HAP-1 (cell line): ENCODE data around the gene MAN1A1.

ENCODE experiments used
- DNase-seq, 2 experiments: peaks; one replicate each; pipeline ENCODE4 v3.0.0-alpha.2; 2016 to 2020; ENCODE audit warnings: low spot score in 2 of 2
- H3K27me3 ChIP-seq: fragments of 250-450 bp; sonication (Bioruptor Pico); 2 replicates; pipeline ENCODE4 v1.5.1; 2020; ENCODE audit warnings: low read depth, mild to moderate bottlenecking, moderate library complexity
- H3K36me3 ChIP-seq: fragments of 250-450 bp; sonication (Bioruptor Pico); replicated peaks from 2 replicates; pipeline ENCODE4 v1.5.1; 2020; ENCODE audit warnings: mild to moderate bottlenecking
- H3K4me1 ChIP-seq: fragments of 250-450 bp; sonication (Bioruptor Pico); 2 replicates; pipeline ENCODE4 v1.5.1; 2020; ENCODE audit warnings: mild to moderate bottlenecking
- H3K4me3 ChIP-seq: fragments of 250-450 bp; sonication (Bioruptor Pico); 2 replicates; pipeline ENCODE4 v1.5.1; 2020; ENCODE audit warnings: mild to moderate bottlenecking, moderate library complexity
- H3K9me3 ChIP-seq: fragments of 250-450 bp; sonication (Bioruptor Pico); 2 replicates; pipeline ENCODE4 v1.5.1; 2020; ENCODE audit warnings: mild to moderate bottlenecking, moderate library complexity
- in situ Hi-C: fragments of 300-500 bp; cut with MboI; formaldehyde crosslinking; loops from 3 replicates; pipeline ENCODE4 v1.14.3; 2020; ENCODE audit warnings: low sequenced_read_pairs, inconsistent platforms, mixed read lengths

MAN1A1 gene

GRCh38 chr6:119313937-119314884 is 35.4 kb downstream of the MAN1A1 start:
- H3K4me3 ChIP-seq, result no peak overlapping the region

GRCh38 chr6:119312875-119313338 is 36.7 kb downstream of the MAN1A1 start:
- Histone ChIP-seq H3K9me3 (no peaks in the 10 kb centered on the region), H3K27me3 (no peaks in the 10 kb centered on the region), H3K4me1 (peaks cover 7% of the 10 kb centered on the region), H3K36me3 (0 out of 2 replicates have a peak, but pooled peaks cover 2% of the 10 kb centered on the region), H3K4me3 (no peak overlapping the region)
- DNase-seq, result no peak
- in situ Hi-C loops, result no loop called here

More at GRCh38 chr6:119313937-119314884, 35.4 kb downstream of the MAN1A1 start:
- in situ Hi-C loops, result no loop called here
- DNase-seq, result no peak
- Histone ChIP-seq H3K4me1 (peaks cover 1% of the 10 kb centered on the region; the same call in 1 of the 2 replicates), H3K27me3 (no peaks in the 10 kb centered on the region), H3K9me3 (no peaks in the 10 kb centered on the region), H3K36me3 (0 out of 2 replicates have a peak, but pooled peaks cover 2% of the 10 kb centered on the region)

GRCh38 chr6:119312441-119312840 is 37.1 kb downstream of the MAN1A1 start:
- in situ Hi-C loops, result no loop called here
- no peak for DNase-seq
- Histone ChIP-seq H3K9me3 (no peaks in the 10 kb centered on the region), H3K4me3 (no peak overlapping the region), H3K4me1 (peaks cover 7% of the 10 kb centered on the region), H3K27me3 (no peaks in the 10 kb centered on the region), H3K36me3 (0 out of 2 replicates have a peak, but pooled peaks cover 1% of the 10 kb centered on the region)

GRCh38 chr6:119311514-119312142 is 37.9 kb downstream of the MAN1A1 start:
- H3K4me3 ChIP-seq, result no peak overlapping the region
- H3K27me3 ChIP-seq, result no peaks in the 10 kb centered on the region
- H3K9me3 ChIP-seq, result no peaks in the 10 kb centered on the region
- H3K4me1 ChIP-seq, result peaks cover 7% of the 10 kb centered on the region
- H3K36me3 ChIP-seq, result no peaks in the 10 kb centered on the region
- in situ Hi-C loops, result no loop called here
- no peak for DNase-seq

GRCh38 chr6:119310486-119311036 is 39.0 kb downstream of the MAN1A1 start:
- peaks cover 7% of the 10 kb centered on the region for H3K4me1 ChIP-seq
- no peak for DNase-seq
- in situ Hi-C loops, result no loop called here

DNA sequence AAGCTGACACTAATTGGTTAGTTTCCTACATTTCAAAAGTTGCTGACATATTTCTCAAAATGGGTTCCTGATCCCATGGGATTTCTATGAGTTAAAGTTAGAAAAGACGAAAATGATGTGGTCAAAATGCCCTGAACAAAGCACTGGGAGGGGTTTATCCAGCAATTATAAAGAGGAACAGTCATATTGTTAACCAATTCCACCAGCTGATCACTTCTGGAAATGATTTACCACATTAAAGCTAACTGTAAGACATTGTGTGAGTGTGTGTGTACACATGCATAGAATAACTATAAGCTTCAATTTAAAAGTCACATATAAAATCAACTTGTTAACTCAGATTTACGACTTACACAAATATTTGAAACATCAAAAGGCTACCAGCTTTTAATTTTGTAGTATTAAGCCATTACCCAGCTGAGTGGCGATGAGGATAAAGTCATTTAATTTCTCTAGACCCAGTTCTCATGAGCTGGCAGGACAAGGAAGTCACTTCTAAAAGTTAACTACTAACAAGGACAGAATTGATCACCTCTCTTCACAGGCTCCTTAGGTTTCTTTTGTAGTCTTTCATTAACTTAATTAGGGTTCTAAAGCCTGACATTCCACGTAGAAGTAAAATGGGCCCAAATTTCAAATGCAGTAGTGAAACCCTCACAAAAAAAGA is 40.4 kb downstream of the MAN1A1 start:
- no peaks in the 10 kb centered on the region for H3K36me3 ChIP-seq
- no peak for DNase-seq
- H3K9me3 ChIP-seq, result no peaks in the 10 kb centered on the region
- in situ Hi-C loops, result no loop called here
- no peak overlapping the region for H3K4me3 ChIP-seq
- H3K27me3 ChIP-seq, result no peaks in the 10 kb centered on the region
- peaks cover 7% of the 10 kb centered on the region for H3K4me1 ChIP-seq

More at GRCh38 chr6:119310486-119311036, 39.0 kb downstream of the MAN1A1 start:
- no peaks in the 10 kb centered on the region for H3K27me3 ChIP-seq
- no peaks in the 10 kb centered on the region for H3K36me3 ChIP-seq
- H3K9me3 ChIP-seq, result no peaks in the 10 kb centered on the region
- H3K4me3 ChIP-seq, result no peak overlapping the region

GRCh38 chr6:119308048-119308570 is 41.5 kb downstream of the MAN1A1 start:
- Histone ChIP-seq H3K4me3 (no peak overlapping the region), H3K27me3 (no peaks in the 10 kb centered on the region), H3K36me3 (no peaks in the 10 kb centered on the region), H3K4me1 (peaks cover 7% of the 10 kb centered on the region), H3K9me3 (no peaks in the 10 kb centered on the region)
- DNase-seq, result no peak
- in situ Hi-C loops, result no loop called here

DNA sequence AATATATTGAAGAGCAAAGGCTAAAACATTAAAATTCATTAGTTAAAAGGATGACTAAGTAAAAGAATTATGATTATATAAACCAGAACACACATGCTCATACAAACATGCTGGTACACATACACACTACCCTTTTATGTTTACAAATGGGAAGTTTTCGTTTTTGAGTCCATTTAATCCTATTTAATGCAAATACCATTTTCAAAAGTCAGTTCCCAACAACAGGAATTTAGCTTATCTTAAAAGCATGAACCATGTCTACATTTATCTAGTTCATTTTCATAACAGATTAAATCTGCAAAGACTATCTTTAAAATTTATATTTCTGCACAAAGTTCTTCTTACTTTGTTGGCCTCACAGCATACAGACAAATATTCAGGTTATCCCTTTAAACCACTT is 42.5 kb downstream of the MAN1A1 start:
- Histone ChIP-seq H3K9me3 (no peaks in the 10 kb centered on the region), H3K27me3 (no peaks in the 10 kb centered on the region), H3K4me1 (peaks cover 7% of the 10 kb centered on the region), H3K4me3 (no peak overlapping the region), H3K36me3 (no peaks in the 10 kb centered on the region)
- no peak for DNase-seq
- in situ Hi-C loops, result no loop called here

DNA sequence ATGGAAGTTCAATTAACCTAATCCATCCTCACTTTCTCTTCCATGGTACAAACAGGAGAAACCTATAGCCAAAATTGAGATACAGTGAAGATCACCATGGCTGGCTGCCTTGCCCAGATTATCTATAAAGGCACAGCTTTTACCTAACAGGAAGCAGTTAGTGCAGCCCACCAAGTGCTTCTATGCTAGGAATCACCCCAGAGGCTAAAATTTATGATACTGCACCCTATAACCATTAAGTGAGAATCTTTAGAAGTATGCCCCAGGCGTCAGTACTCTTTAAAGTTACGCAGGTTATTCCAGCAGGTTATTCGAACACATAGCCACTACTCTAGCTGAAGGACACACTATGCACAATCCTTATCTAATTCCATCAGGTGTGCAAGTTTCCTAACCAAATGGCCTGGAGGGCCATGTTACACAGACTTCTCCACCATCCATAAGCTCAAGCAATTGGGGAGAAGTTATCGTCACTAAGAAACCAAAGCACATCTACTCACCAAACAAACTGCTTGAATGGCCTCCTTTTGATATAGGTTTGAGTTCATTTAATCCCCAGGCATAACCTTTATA is 43.1 kb downstream of the MAN1A1 start:
- Histone ChIP-seq H3K4me1 (peaks cover 7% of the 10 kb centered on the region), H3K27me3 (no peaks in the 10 kb centered on the region), H3K4me3 (no peak overlapping the region), H3K36me3 (no peaks in the 10 kb centered on the region), H3K9me3 (no peaks in the 10 kb centered on the region)
- no peak for DNase-seq
- in situ Hi-C loops, result no loop called here

- no peak for DNase-seq
- in situ Hi-C loops, result no loop called here
- Histone ChIP-seq H3K4me3 (no peak overlapping the region), H3K9me3 (no peaks in the 10 kb centered on the region), H3K27me3 (no peaks in the 10 kb centered on the region), H3K4me1 (no peaks in the 10 kb centered on the region; the same call in 1 of the 2 replicates), H3K36me3 (0 out of 2 replicates have a peak, but pooled peaks cover 3% of the 10 kb centered on the region)
Observed at GRCh38 chr6:119303164-119303887, 46.2 kb downstream of the MAN1A1 start.

DNA sequence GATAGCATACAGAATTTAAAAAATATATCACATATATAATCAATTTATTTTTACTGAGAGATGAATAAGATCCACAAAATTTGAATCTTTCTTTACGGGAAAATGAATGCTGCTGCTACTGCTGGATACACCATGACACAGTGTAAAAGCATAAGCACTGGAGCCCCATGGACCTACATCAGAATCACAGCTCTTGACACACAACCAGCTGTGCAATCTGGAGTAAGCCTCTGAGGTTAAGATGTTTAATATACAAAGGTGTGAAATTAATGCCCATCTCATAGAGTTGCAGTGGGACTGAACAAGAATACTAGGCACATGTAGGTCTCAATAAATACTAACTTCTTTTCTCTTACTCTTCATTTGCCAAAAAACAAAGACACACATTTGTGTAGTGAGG is 48.1 kb downstream of the MAN1A1 start:
- in situ Hi-C loops, result no loop called here
- Histone ChIP-seq H3K27me3 (no peaks in the 10 kb centered on the region), H3K4me3 (no peak overlapping the region), H3K36me3 (0 out of 2 replicates have a peak, but pooled peaks cover 3% of the 10 kb centered on the region), H3K9me3 (no peaks in the 10 kb centered on the region), H3K4me1 (no peaks in the 10 kb centered on the region; the same call in 1 of the 2 replicates)
- no peak for DNase-seq

DNA sequence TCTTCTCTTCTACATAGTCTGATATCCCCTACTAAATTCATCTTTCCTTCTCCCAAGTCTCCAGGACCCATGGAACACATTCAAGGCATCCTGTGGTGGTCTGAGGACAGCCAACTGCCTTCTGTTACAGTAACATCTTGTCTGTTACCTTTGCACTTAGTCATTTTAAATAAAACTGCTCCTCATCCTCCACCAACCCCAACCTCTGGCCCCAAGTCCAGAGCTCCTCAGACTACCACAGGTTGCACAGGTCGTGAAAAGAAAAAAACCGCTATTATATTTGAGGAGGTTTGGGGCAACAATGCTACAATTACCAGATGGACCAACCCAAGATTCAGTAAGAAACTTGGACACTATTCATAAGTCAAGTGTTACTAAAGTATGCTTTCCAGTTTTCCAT is 49.9 kb downstream of the MAN1A1 start:
- in situ Hi-C loops, result no loop called here
- no peaks in the 10 kb centered on the region for H3K27me3 ChIP-seq
- no peaks in the 10 kb centered on the region for H3K9me3 ChIP-seq
- peaks cover 10% of the 10 kb centered on the region for H3K4me1 ChIP-seq
- no peak for DNase-seq
- no peak overlapping the region for H3K4me3 ChIP-seq
- H3K36me3 ChIP-seq, result 0 out of 2 replicates have a peak, but pooled peaks cover 3% of the 10 kb centered on the region
